MCF 10A (cell line): ENCODE data around the gene BTNL9. TPM values are rescaled to one million over a fixed set of nuclear protein-coding genes. Genes with fewer than 3 reads are reported as not detected.

Experiments
- BruUV-seq: library from RNA; stranded (reverse); fragments of 400-500 nt; replicated peaks from 2 replicates; lab custom pipeline; 2021; lab: Mats Ljungman, UMichigan
- CTCF ChIA-PET: fragments of 300-600 bp; sonication (Branson Sonifier 250); formaldehyde crosslinking; extraction: SDS; loops from one replicate; lab custom pipeline; 2021; ENCODE audit warnings: antibody characterized with exemption, inconsistent platforms; lab: Yijun Ruan, JAX
- POLR2A ChIA-PET: fragments of 300-600, 350-650 bp; sonication (Branson Sonifier 250); formaldehyde crosslinking; extraction: SDS; loops from one replicate; lab custom pipeline; 2020; ENCODE audit warnings: antibody characterized with exemption, inconsistent platforms; lab: Yijun Ruan, JAX
- DNase-seq: peaks from one replicate; pipeline ENCODE4 v3.0.0-alpha.2; 2018; ENCODE audit not compliant: unreplicated experiment
- H3K27ac Mint-ChIP-seq: one replicate; pipeline ENCODE4 v1.8.0; 2022; ENCODE audit warnings: mild to moderate bottlenecking, low read depth, mixed read lengths; ENCODE audit not compliant: unreplicated experiment
- H3K27me3 Mint-ChIP-seq: one replicate; pipeline ENCODE4 v1.8.0; 2022; ENCODE audit warnings: mixed read lengths; ENCODE audit not compliant: insufficient read depth, unreplicated experiment
- H3K36me3 Mint-ChIP-seq: one replicate; pipeline ENCODE4 v1.8.0; 2022; ENCODE audit warnings: mild to moderate bottlenecking, moderate library complexity, mixed read lengths; ENCODE audit not compliant: insufficient read depth, unreplicated experiment
- H3K4me1 Mint-ChIP-seq: one replicate; pipeline ENCODE4 v1.8.0; 2022; ENCODE audit warnings: mixed read lengths; ENCODE audit not compliant: insufficient read depth, unreplicated experiment
- H3K4me3 Mint-ChIP-seq: one replicate; pipeline ENCODE4 v1.8.0; 2022; ENCODE audit warnings: mild to moderate bottlenecking, moderate library complexity, mixed read lengths; ENCODE audit not compliant: unreplicated experiment
- H3K9me3 Mint-ChIP-seq: one replicate; pipeline ENCODE4 v1.8.0; 2022; ENCODE audit warnings: mixed read lengths; ENCODE audit not compliant: unreplicated experiment
- intact Hi-C: fragments of 100-400 bp; cut with micrococcal nuclease; formaldehyde crosslinking; loops from 2 replicates; pipeline ENCODE4 v1.14.1; 2022
- total RNA-seq: library from RNA; stranded (reverse); gene quantifications from 2 replicates; pipeline ENCODE4 v1.2.3, GENCODE V29; 2022
- TF ChIP-seq, protein P1 (sequence below): fragments of 200-600 bp; IDR thresholded peaks from one replicate; pipeline ENCODE4 v1.8.0; 2022; ENCODE audit warnings: antibody characterized with exemption, mild to moderate bottlenecking; ENCODE audit not compliant: unreplicated experiment

BTNL9 gene
- total RNA-seq, 1 experiment from 2014 or later = not detected

DNA sequence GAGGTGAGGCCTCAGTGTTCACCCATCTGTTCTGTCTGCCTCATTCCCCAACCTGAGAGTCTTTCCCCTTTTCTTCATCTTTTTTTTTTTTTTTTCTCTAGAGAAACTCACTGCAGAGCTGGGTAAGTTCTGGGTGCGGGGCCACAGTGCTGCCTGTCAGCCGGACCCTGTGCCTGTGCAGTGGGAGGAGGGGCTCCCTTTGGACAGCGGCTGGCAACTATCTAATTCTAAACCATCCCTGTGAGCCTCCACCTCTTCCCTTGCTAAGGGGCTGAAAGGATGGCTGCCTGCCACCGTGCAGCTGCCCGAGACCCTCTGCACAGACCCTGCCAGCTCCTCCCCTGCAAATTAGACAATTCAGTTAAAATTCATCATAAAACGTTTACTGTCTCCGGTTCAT lies 14.1 kb downstream of the BTNL9 start:
- H3K27me3 Mint-ChIP-seq = peaks cover 61% of the 10 kb centered on the region
- no TSS peak for BruUV-seq

DNA sequence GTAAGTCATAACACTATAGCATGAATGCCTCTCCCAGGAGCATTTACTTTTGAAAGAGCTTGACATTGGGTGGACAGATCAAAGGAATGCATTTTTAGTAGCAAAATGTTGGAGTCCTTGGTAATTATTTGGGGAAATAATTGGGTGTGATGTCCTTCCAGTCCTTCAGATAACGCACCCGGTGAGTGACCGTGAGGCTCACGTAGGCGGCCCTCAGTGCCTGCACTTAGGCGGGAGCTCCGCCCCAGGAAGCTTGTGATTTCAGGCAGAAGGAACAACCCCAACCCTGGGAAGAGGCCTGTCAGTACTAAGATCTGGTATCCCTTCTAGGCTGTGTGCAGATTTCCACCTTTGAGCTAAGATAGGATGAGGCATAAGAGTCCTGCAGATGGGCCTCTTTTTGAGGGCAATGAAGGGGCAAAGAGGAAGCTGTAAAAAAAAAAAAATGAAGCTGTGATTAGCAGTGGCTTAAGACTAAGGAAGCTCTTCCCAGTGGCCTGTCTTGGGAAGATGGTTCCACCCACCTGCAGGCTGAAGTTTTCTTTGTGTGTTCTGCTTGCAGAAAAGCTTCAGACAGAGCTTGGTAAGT lies 14.9 kb downstream of the BTNL9 start:
- ChIA-PET CTCF (interaction anchor here (0.7 kb wide), 2 partner anchors 351 to 1406 kb away, joined by 3 read pairs; no protein-coding TSS in a partner anchor), POLR2A (interaction anchor here (0.6 kb wide), 1 partner anchor 30 kb away, joined by 3 read pairs; no protein-coding TSS in a partner anchor)
- BruUV-seq = no TSS peak
- no peak for DNase-seq
- no peaks in the 10 kb centered on the region for H3K9me3 Mint-ChIP-seq
- H3K27me3 Mint-ChIP-seq = peaks cover 55% of the 10 kb centered on the region
- peaks cover 4% of the 10 kb centered on the region for H3K4me1 Mint-ChIP-seq
- intact Hi-C loops = no loop called here
- H3K4me3 Mint-ChIP-seq = no peak overlapping the region
- H3K27ac Mint-ChIP-seq = no peak overlapping the region
- H3K36me3 Mint-ChIP-seq = no peaks in the 10 kb centered on the region
- TF ChIP-seq, protein P1, sequence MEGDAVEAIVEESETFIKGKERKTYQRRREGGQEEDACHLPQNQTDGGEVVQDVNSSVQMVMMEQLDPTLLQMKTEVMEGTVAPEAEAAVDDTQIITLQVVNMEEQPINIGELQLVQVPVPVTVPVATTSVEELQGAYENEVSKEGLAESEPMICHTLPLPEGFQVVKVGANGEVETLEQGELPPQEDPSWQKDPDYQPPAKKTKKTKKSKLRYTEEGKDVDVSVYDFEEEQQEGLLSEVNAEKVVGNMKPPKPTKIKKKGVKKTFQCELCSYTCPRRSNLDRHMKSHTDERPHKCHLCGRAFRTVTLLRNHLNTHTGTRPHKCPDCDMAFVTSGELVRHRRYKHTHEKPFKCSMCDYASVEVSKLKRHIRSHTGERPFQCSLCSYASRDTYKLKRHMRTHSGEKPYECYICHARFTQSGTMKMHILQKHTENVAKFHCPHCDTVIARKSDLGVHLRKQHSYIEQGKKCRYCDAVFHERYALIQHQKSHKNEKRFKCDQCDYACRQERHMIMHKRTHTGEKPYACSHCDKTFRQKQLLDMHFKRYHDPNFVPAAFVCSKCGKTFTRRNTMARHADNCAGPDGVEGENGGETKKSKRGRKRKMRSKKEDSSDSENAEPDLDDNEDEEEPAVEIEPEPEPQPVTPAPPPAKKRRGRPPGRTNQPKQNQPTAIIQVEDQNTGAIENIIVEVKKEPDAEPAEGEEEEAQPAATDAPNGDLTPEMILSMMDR = no peak

More for the DNA sequence above, 14.1 kb downstream of the BTNL9 start:
- H3K4me3 Mint-ChIP-seq = no peak overlapping the region
- ChIA-PET CTCF (interaction anchor here (0.7 kb wide), 1 partner anchor 1405 kb away, joined by 3 read pairs; no protein-coding TSS in a partner anchor), POLR2A (no interaction called here)
- H3K4me1 Mint-ChIP-seq = peaks cover 7% of the 10 kb centered on the region
- H3K9me3 Mint-ChIP-seq = no peaks in the 10 kb centered on the region
- DNase-seq = no peak
- no peaks in the 10 kb centered on the region for H3K36me3 Mint-ChIP-seq
- intact Hi-C loops = no loop called here
- TF ChIP-seq, protein P1 = no peak
- no peak overlapping the region for H3K27ac Mint-ChIP-seq

DNA sequence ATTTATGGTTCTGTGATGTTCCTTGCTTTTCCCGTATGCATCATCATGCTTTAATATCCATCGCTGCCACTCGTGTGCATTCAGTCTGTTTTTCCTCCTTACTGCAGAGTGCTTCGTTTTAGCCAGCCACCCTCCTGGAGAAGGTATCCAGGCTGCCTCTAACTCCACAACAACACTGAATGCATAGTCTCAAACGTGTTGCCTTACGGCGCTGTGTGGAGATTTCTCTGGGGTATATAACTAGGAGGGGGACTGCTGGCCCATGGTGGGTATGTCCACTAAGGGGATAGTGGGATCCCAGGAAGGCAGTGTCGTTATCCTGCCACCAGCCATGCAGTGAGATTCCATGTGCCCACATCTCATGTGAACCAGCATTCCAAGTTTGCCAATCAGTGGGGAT lies 16.4 kb downstream of the BTNL9 start:
- no peak overlapping the region for H3K27ac Mint-ChIP-seq
- BruUV-seq = no TSS peak
- H3K9me3 Mint-ChIP-seq = no peaks in the 10 kb centered on the region
- H3K36me3 Mint-ChIP-seq = no peaks in the 10 kb centered on the region
- ChIA-PET CTCF (interaction anchor here (0.6 to 1.0 kb wide), 3 partner anchors 25 to 104 kb away, joined by 3 read pairs; no protein-coding TSS in a partner anchor), POLR2A (no interaction called here)
- peaks cover 4% of the 10 kb centered on the region for H3K4me1 Mint-ChIP-seq
- intact Hi-C loops = no loop called here
- peaks cover 63% of the 10 kb centered on the region for H3K27me3 Mint-ChIP-seq
- no peak for DNase-seq
- TF ChIP-seq, protein P1 = no peak
- no peak overlapping the region for H3K4me3 Mint-ChIP-seq

DNA sequence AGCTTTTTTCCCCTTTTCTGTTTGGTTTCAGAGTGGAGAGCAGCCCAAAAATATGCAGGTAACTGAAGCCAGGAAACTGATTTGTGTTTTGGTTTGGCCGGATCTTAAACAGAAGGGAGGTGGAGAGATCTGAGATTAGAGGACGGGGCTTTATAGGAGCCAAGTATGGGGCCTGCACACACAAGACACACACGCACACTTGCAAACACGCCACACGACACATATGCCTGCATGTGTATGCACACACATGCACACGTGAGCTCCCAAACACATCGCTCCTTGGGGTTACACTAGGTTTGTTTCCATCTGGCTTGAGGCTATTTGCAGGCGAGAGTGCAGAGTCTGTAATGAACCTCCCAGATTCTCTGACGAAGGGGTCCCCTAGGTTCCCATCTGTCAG lies 18.3 kb downstream of the BTNL9 start:
- peaks cover 58% of the 10 kb centered on the region for H3K27me3 Mint-ChIP-seq
- no peaks in the 10 kb centered on the region for H3K4me1 Mint-ChIP-seq
- no TSS peak for BruUV-seq
- no peak overlapping the region for H3K4me3 Mint-ChIP-seq
- intact Hi-C loops = no loop called here
- H3K36me3 Mint-ChIP-seq = no peaks in the 10 kb centered on the region
- POLR2A ChIA-PET = interaction anchor here (0.6 to 1.2 kb wide), 2 partner anchors 10 to 783 kb away, joined by 3 to 5 read pairs; no protein-coding TSS in a partner anchor
- no peak for DNase-seq
- CTCF ChIA-PET = no interaction called here
- TF ChIP-seq, protein P1 = no peak
- H3K27ac Mint-ChIP-seq = no peak overlapping the region
- peaks cover 7% of the 10 kb centered on the region for H3K9me3 Mint-ChIP-seq
